Prostate gland (tissue), 2 donors: ENCODE results near the gene KRT17. TPM values are rescaled to one million over a fixed set of nuclear protein-coding genes. Genes with fewer than 3 reads are reported as not detected.

Experiments used
- DNase-seq: peaks from one replicate; pipeline ENCODE4 v3.0.0-alpha.2; 2019; ENCODE audit warnings: low spot score
- H3K27ac ChIP-seq, 2 donors: fragments of 200-600 bp; sonication (generic); 2 replicates each; pipeline ENCODE4 v1.5.1; 2017 to 2019
- H3K27me3 ChIP-seq: fragments of 200-600 bp; sonication (generic); replicated peaks from 2 replicates; pipeline ENCODE4 v1.5.1; 2019; ENCODE audit not compliant: insufficient read depth
- H3K36me3 ChIP-seq, 2 donors: fragments of 200-600 bp; sonication (generic); 1 replicate in 1 of 2; 2 replicates in 1 of 2; pipeline versions ENCODE4 v1.5.1 to v1.8.1; 2017 to 2019
- H3K4me1 ChIP-seq: fragments of 200-600 bp; sonication (generic); replicated peaks from 2 replicates; pipeline ENCODE4 v1.5.1; 2019
- H3K4me3 ChIP-seq, 2 donors: fragments of 200-600 bp; sonication (generic); 2 replicates each; pipeline ENCODE4 v1.5.1; 2017 to 2019
- H3K9me3 ChIP-seq: fragments of 200-600 bp; sonication (generic); 2 replicates; pipeline ENCODE4 v1.5.1; 2017
- CTCF ChIP-seq, 4 experiments: fragments of 200-600 bp in 2 of 4; fragments of 450-650 bp in 2 of 4; sonication (generic) in 2 of 4; IDR thresholded peaks; 1 replicate in 3 of 4; 2 replicates in 1 of 4; pipeline ENCODE4 v1.5.1; 2016 to 2019; ENCODE audit warnings: antibody characterized with exemption in 4 of 4, mild to moderate bottlenecking in 2 of 4, moderate library complexity in 2 of 4
- POLR2A ChIP-seq: fragments of 450-650 bp; IDR thresholded peaks from one replicate; pipeline ENCODE4 v1.6.1; 2016; ENCODE audit warnings: antibody characterized with exemption, mild to moderate bottlenecking
- POLR2AphosphoS5 ChIP-seq: sonication (generic); formaldehyde crosslinking; IDR thresholded peaks from one replicate; pipeline ENCODE4 v1.6.1; 2017; ENCODE audit warnings: antibody characterized with exemption
- WGBS: methylation state at CpG from one replicate; pipeline ENCODE4 v1.1.5; 2018; 5-methylcytosine and 5-hydroxymethylcytosine counted together
- intact Hi-C: fragments of 100-400 bp; cut with DNase I; formaldehyde crosslinking; loops from one replicate; pipeline ENCODE4 v1.14.2; 2022
- total RNA-seq, 2 donors: library from RNA; depleted of rRNA; stranded (reverse); fragments of >200 nt; gene quantifications; one replicate each; pipeline ENCODE4 v1.1.0, GENCODE V29; 2016

The KRT17 gene
- total RNA-seq, 2 donors from 2014 or later, result 201 to 360 TPM

GRCh38 chr17:41636652-41637051 lies 12.3 kb upstream of the KRT17 start:
- DNase-seq, result no peak
- TF ChIP-seq POLR2A, result no peak
- TF ChIP-seq POLR2AphosphoS5, result no peak
- no peak for TF ChIP-seq CTCF (IDR thresholded peaks at IDR 0.05)
- H3K4me3 ChIP-seq, result no peak overlapping the region
- intact Hi-C loops, result no loop called here
- H3K9me3 ChIP-seq, result no peaks in the 10 kb centered on the region
- no peaks in the 10 kb centered on the region for H3K36me3 ChIP-seq
- 62% methylated on average over 7 of the region's 9 CpGs for WGBS
- H3K4me1 ChIP-seq, result no peaks in the 10 kb centered on the region
- H3K27ac ChIP-seq, result no peak overlapping the region
- no peaks in the 10 kb centered on the region for H3K27me3 ChIP-seq

- Histone ChIP-seq H3K27me3 (no peaks in the 10 kb centered on the region), H3K4me3 (no peak overlapping the region), H3K27ac (peak overlapping the region; percentile 53 to 64), H3K9me3 (no peaks in the 10 kb centered on the region), H3K36me3 (no peaks in the 10 kb centered on the region), H3K4me1 (no peaks in the 10 kb centered on the region)
- intact Hi-C loops, result no loop called here
- DNase-seq, result peak; percentile 51
- TF ChIP-seq POLR2A (no peak), POLR2AphosphoS5 (peak; percentile 23)
- WGBS, result 19% methylated on average over 28 of the region's 28 CpGs
These were observed 11.0 kb upstream of the KRT17 start for GRCh38 chr17:41635121-41636097.

GRCh38 chr17:41634639-41635038 lies 10.3 kb upstream of the KRT17 start:
- H3K4me1 ChIP-seq, result no peaks in the 10 kb centered on the region
- no peaks in the 10 kb centered on the region for H3K36me3 ChIP-seq
- TF ChIP-seq CTCF (IDR thresholded peaks at IDR 0.05) (no peak), POLR2AphosphoS5 (no peak), POLR2A (no peak)
- H3K27ac ChIP-seq, result peak overlapping the region; percentile 53 to 64
- no peaks in the 10 kb centered on the region for H3K27me3 ChIP-seq
- no peaks in the 10 kb centered on the region for H3K9me3 ChIP-seq
- no peak overlapping the region for H3K4me3 ChIP-seq
- intact Hi-C loops, result no loop called here
- DNase-seq, result no peak
- WGBS, result 48% methylated on average over 7 of the region's 7 CpGs

- Histone ChIP-seq H3K9me3 (no peaks in the 10 kb centered on the region), H3K4me1 (no peaks in the 10 kb centered on the region), H3K4me3 (no peak overlapping the region), H3K36me3 (no peaks in the 10 kb centered on the region), H3K27me3 (no peaks in the 10 kb centered on the region), H3K27ac (no peak overlapping the region)
- no peak for TF ChIP-seq CTCF (IDR thresholded peaks at IDR 0.05)
- TF ChIP-seq POLR2A, result no peak
- TF ChIP-seq POLR2AphosphoS5, result no peak
- DNase-seq, result no peak
- WGBS, result 88% methylated on average over 14 of the region's 14 CpGs
- intact Hi-C loops, result no loop called here
These were observed 9.3 kb upstream of the KRT17 start for GRCh38 chr17:41633556-41634199.

- TF ChIP-seq POLR2AphosphoS5 (no peak), POLR2A (no peak), CTCF (IDR thresholded peaks at IDR 0.05) (no peak)
- Histone ChIP-seq H3K4me3 (no peak overlapping the region), H3K36me3 (no peaks in the 10 kb centered on the region), H3K4me1 (no peaks in the 10 kb centered on the region), H3K27me3 (no peaks in the 10 kb centered on the region), H3K27ac (no peak overlapping the region), H3K9me3 (no peaks in the 10 kb centered on the region)
- 74% methylated on average over 5 of the region's 5 CpGs for WGBS
- intact Hi-C loops, result no loop called here
- DNase-seq, result no peak
These were observed 8.2 kb upstream of the KRT17 start for GRCh38 chr17:41632482-41633105.
